SK-N-SH (cell line): ENCODE measurements around the gene KLC4. TPM values are rescaled to one million over a fixed set of nuclear protein-coding genes. Genes with fewer than 3 reads are reported as not detected.

Experiments
- CTCF ChIA-PET: fragments of 300-600, 350-600 bp; formaldehyde crosslinking; extraction: SDS; loops from one replicate; lab custom pipeline; 2021; lab: Yijun Ruan, JAX
- POLR2A ChIA-PET: fragments of 350-600 bp; sonication (Branson Sonifier 250); formaldehyde crosslinking; extraction: SDS; loops from one replicate; lab custom pipeline; 2020; ENCODE audit warnings: antibody characterized with exemption, inconsistent platforms; lab: Yijun Ruan, JAX
- DNase-seq: peaks from one replicate; pipeline ENCODE4 v3.0.0; 2012
- H2AFZ ChIP-seq: fragments of 200-600 bp; sonication (generic); 2 replicates; pipeline ENCODE4 v1.8.1; 2016; ENCODE audit warnings: antibody characterized with exemption, mild to moderate bottlenecking, low read depth
- H3F3A ChIP-seq: fragments of 200-600 bp; sonication (generic); replicated peaks from 2 replicates; pipeline ENCODE3; 2016; ENCODE audit warnings: antibody characterized with exemption, mild to moderate bottlenecking; ENCODE audit not compliant: insufficient read depth
- H3K27ac ChIP-seq, 2 experiments: fragments of 200-500 bp in 1 of 2; fragments of 200-600 bp in 1 of 2; sonication (Bioruptor generic) in 1 of 2; sonication (generic), shearing (Covaris generic) in 1 of 2; 2 replicates each; pipeline versions ENCODE4 v1.5.1 to v1.6.1; 2014 to 2016; ENCODE audit warnings: low read depth in 2 of 2, inconsistent platforms in 1 of 2, low read length in 1 of 2, mild to moderate bottlenecking in 1 of 2, mixed read lengths in 1 of 2
- H3K27me3 ChIP-seq: fragments of 200-600 bp; sonication (generic), shearing (Covaris generic); 2 replicates; pipeline ENCODE4 v1.6.1; 2016; ENCODE audit warnings: mixed run types; ENCODE audit not compliant: insufficient read depth
- H3K36me3 ChIP-seq, 2 experiments: fragments of 200-500 bp in 1 of 2; fragments of 200-600 bp in 1 of 2; sonication (Bioruptor generic) in 1 of 2; sonication (generic) in 1 of 2; replicated peaks in 1 of 2; 2 replicates each; pipeline versions ENCODE3 to v1.5.1; 2014 to 2016; ENCODE audit warnings: low read length in 1 of 2, mild to moderate bottlenecking in 1 of 2; ENCODE audit not compliant: insufficient read depth in 2 of 2, control insufficient read depth in 1 of 2
- H3K4me1 ChIP-seq, 2 experiments: fragments of 200-500 bp in 1 of 2; fragments of 200-600 bp in 1 of 2; sonication (Bioruptor generic) in 1 of 2; sonication (generic), shearing (Covaris generic) in 1 of 2; 2 replicates each; pipeline versions ENCODE4 v1.5.1 to v1.6.1; 2014 to 2016; ENCODE audit warnings: low read depth in 1 of 2, low read length in 1 of 2, mixed run types in 1 of 2; ENCODE audit not compliant: insufficient read depth in 2 of 2, control insufficient read depth in 1 of 2
- H3K4me2 ChIP-seq: fragments of 200-600 bp; sonication (generic), shearing (Covaris generic); 2 replicates; pipeline ENCODE4 v1.6.1; 2017; ENCODE audit warnings: mixed run types
- H3K4me3 ChIP-seq, 2 experiments: fragments of 200-500 bp in 1 of 2; fragments of 200-600 bp in 1 of 2; sonication (Bioruptor generic) in 1 of 2; sonication (generic), shearing (Covaris generic) in 1 of 2; 2 replicates each; pipeline versions ENCODE4 v1.5.1 to v1.8.1; 2014 to 2016; ENCODE audit warnings: low read depth in 2 of 2, inconsistent platforms in 1 of 2, low read length in 1 of 2, mild to moderate bottlenecking in 1 of 2, mixed read lengths in 1 of 2, moderate library complexity in 1 of 2
- H3K79me2 ChIP-seq: fragments of 200-600 bp; sonication (generic); 2 replicates; pipeline ENCODE4 v1.8.1; 2017; ENCODE audit warnings: mild to moderate bottlenecking; ENCODE audit not compliant: insufficient read depth
- H3K9ac ChIP-seq: fragments of 200-600 bp; sonication (generic); 2 replicates; pipeline ENCODE4 v1.6.1; 2017; ENCODE audit warnings: mixed run types
- H3K9me2 ChIP-seq: fragments of 200-600 bp; sonication (generic); 2 replicates; pipeline ENCODE4 v1.6.1; 2017; ENCODE audit warnings: mixed run types
- H3K9me3 ChIP-seq: fragments of 200-600 bp; sonication (generic); 2 replicates; pipeline ENCODE4 v1.6.1; 2017; ENCODE audit warnings: mixed run types, mild to moderate bottlenecking, moderate library complexity
- H4K20me1 ChIP-seq: fragments of 200-600 bp; sonication (generic); 2 replicates; pipeline ENCODE4 v1.6.1; 2017; ENCODE audit warnings: mild to moderate bottlenecking, mixed run types; ENCODE audit not compliant: insufficient read depth
- FOSL2 ChIP-seq: IDR thresholded peaks from 2 replicates; pipeline ENCODE4 v1.4.0; 2012; ENCODE audit warnings: low read depth, mild to moderate bottlenecking, moderate library complexity, borderline replicate concordance
- GABPA ChIP-seq: IDR thresholded peaks from 2 replicates; pipeline ENCODE4 v1.4.0; 2012; ENCODE audit warnings: low read depth, mild to moderate bottlenecking
- GATA2 ChIP-seq: sonication (generic); formaldehyde crosslinking; IDR thresholded peaks from 2 replicates; pipeline ENCODE4 v1.5.0; 2020; ENCODE audit warnings: mild to moderate bottlenecking, missing genetic modification reagents
- JUND ChIP-seq: IDR thresholded peaks from 2 replicates; pipeline ENCODE4 v1.4.0; 2012
- MAX ChIP-seq: IDR thresholded peaks from 2 replicates; pipeline ENCODE4 v1.4.0; 2012; ENCODE audit warnings: low read depth
- NFIC ChIP-seq: IDR thresholded peaks from 2 replicates; pipeline ENCODE4 v1.4.0; 2012; ENCODE audit warnings: borderline replicate concordance
- PBX3 ChIP-seq: IDR thresholded peaks from 2 replicates; pipeline ENCODE4; 2012
- RCOR1 ChIP-seq: fragments of 150-350 bp; IDR thresholded peaks from 2 replicates; pipeline ENCODE4 v1.6.1; 2017; ENCODE audit warnings: antibody characterized with exemption, low read length
- REST ChIP-seq: IDR thresholded peaks from 2 replicates; pipeline ENCODE4 v1.6.1; 2012; ENCODE audit warnings: mild to moderate bottlenecking, low read depth, low read length, moderate library complexity
- RFX5 ChIP-seq: IDR thresholded peaks from 2 replicates; pipeline ENCODE4 v1.6.1; 2012; ENCODE audit warnings: mild to moderate bottlenecking, improper control_type of control experiment, low read length
- RXRA ChIP-seq: IDR thresholded peaks from 2 replicates; pipeline ENCODE4 v1.4.0; 2012; ENCODE audit warnings: low read depth, mild to moderate bottlenecking, borderline replicate concordance
- TAF1 ChIP-seq: IDR thresholded peaks from 2 replicates; pipeline ENCODE4 v1.6.1; 2012; ENCODE audit warnings: low read depth, mild to moderate bottlenecking, low read length, moderate library complexity, borderline replicate concordance
- TCF12 ChIP-seq: IDR thresholded peaks from 2 replicates; pipeline ENCODE4 v1.4.0; 2012
- TEAD4 ChIP-seq: IDR thresholded peaks from 2 replicates; pipeline ENCODE4 v1.4.0; 2012; ENCODE audit warnings: mild to moderate bottlenecking, borderline replicate concordance; ENCODE audit not compliant: insufficient read depth
- ZBTB33 ChIP-seq: IDR thresholded peaks from 2 replicates; pipeline ENCODE4 v1.4.0; 2012; ENCODE audit warnings: low read depth, borderline replicate concordance
- WGBS: methylation state at CpG from one replicate; pipeline ENCODE4 v1.1.6; 2017; ENCODE audit warnings: low lambda C conversion rate; 5-methylcytosine and 5-hydroxymethylcytosine counted together
- polyA plus RNA-seq, 3 experiments: library from polyadenylated mRNA; depleted of rRNA; stranded (reverse); fragments of >200 nt; gene quantifications; 2 replicates each; pipeline ENCODE4 v1.2.3, GENCODE V29; 2012

The KLC4 gene
- polyA plus RNA-seq, 1 of the 3 experiments (the other 2 are of a cell fraction), result 17.5 TPM

GRCh38 chr6:43092635-43093034, 33.2 kb downstream of the KLC4 start:
- Histone ChIP-seq H3K4me3 (no peak overlapping the region), H3F3A (peaks cover 37% of the 10 kb centered on the region), H3K9me2 (no peaks in the 10 kb centered on the region), H2AFZ (no peak overlapping the region), H3K79me2 (peaks cover 95% of the 10 kb centered on the region), H3K36me3 (no peaks in the 10 kb centered on the region)
- CTCF ChIA-PET, result no interaction called here
- DNase-seq, result no peak
- TF ChIP-seq PBX3 (peak; percentile 31; the same call in 1 of the 2 replicates), TEAD4 (no peak), GATA2 (CRISPR knock-in tag) (peak; percentile 78), TCF12 (peak; percentile 64), RCOR1 (0 out of 2 replicates have a peak, but pooled peaks have one; percentile 44), JUND (peak; percentile 66), NFIC (peak; percentile 12; the same call in 1 of the 2 replicates), REST (no peak), FOSL2 (no peak), RFX5 (no peak)
- TF ChIP-seq, all 33 proteins: peak for 6
- Histone ChIP-seq H3K27me3 (no peaks in the 10 kb centered on the region), H3K4me2 (peak overlapping the region; percentile 51; the same call in 1 of the 2 replicates), H3K4me1 (peaks cover 38 to 70% of the 10 kb centered on the region in 2 experiments), H3K9ac (no peak overlapping the region), H4K20me1 (peaks cover 13% of the 10 kb centered on the region), H3K9me3 (no peaks in the 10 kb centered on the region), H3K27ac (no peak overlapping the region; a peak in 1 of 4 replicates)
- POLR2A ChIA-PET, result no interaction called here

- Histone ChIP-seq H2AFZ (no peak overlapping the region), H3K9me2 (no peaks in the 10 kb centered on the region), H3K9me3 (no peaks in the 10 kb centered on the region), H3K4me2 (peak overlapping the region; percentile 49; the same call in 1 of the 2 replicates), H3K4me1 (peaks cover 41 to 76% of the 10 kb centered on the region in 2 experiments), H3K27ac (peak overlapping the region in 1 of 2 experiments; percentile 3; a peak in 2 of 4 replicates), H4K20me1 (peaks cover 7% of the 10 kb centered on the region), H3K27me3 (no peaks in the 10 kb centered on the region), H3K79me2 (peaks cover 95% of the 10 kb centered on the region), H3K4me3 (no peak overlapping the region), H3F3A (peaks cover 43% of the 10 kb centered on the region), H3K9ac (no peak overlapping the region; the same call in 1 of the 2 replicates), H3K36me3 (peaks cover 0 to 5% of the 10 kb centered on the region in 2 experiments)
- POLR2A ChIA-PET, result no interaction called here
- 96% methylated on average over 9 of the region's 9 CpGs for WGBS
- no peak for DNase-seq
- CTCF ChIA-PET, result no interaction called here
- TF ChIP-seq RXRA (no peak), MAX (no peak), TAF1 (no peak), REST (no peak), GABPA (no peak), ZBTB33 (no peak), FOSL2 (no peak), RCOR1 (no peak)
These were observed 34.2 kb downstream of the KLC4 start for GRCh38 chr6:43093436-43094289.
